Breast epithelium (tissue), 4 donors: Measurements from ENCODE around the gene POLG. TPM values are rescaled to one million over a fixed set of nuclear protein-coding genes. Genes with fewer than 3 reads are reported as not detected.

ENCODE experiments used
- DNase-seq, 2 donors: peaks; one replicate each; pipeline ENCODE4 v3.0.0-alpha.2; 2019; ENCODE audit warnings: low spot score in 2 of 2
- H3K27ac ChIP-seq, 2 donors: fragments of 200-600 bp; sonication (generic) in 1 of 2; one replicate each; pipeline ENCODE4 v1.5.1; 2016 to 2019; ENCODE audit warnings: mild to moderate bottlenecking in 1 of 2
- H3K27me3 ChIP-seq, 2 donors: fragments of 200-600 bp; sonication (generic) in 1 of 2; one replicate each; pipeline versions ENCODE4 v1.5.1 to v1.6.0; 2017 to 2019; ENCODE audit warnings: control low read depth in 1 of 2, mild to moderate bottlenecking in 1 of 2
- H3K36me3 ChIP-seq: fragments of 200-600 bp; one replicate; pipeline ENCODE4 v1.5.1; 2019
- H3K4me1 ChIP-seq, 2 donors: fragments of 200-600 bp; sonication (generic); one replicate each; pipeline ENCODE4 v1.5.1; 2016 to 2019; ENCODE audit warnings: control low read depth in 1 of 2
- H3K4me3 ChIP-seq, 3 donors: fragments of 200-600 bp; sonication (generic); 1 replicate in 2 of 3; 2 replicates in 1 of 3; pipeline ENCODE4 v1.5.1; 2016 to 2019; ENCODE audit warnings: mild to moderate bottlenecking in 3 of 3, moderate library complexity in 2 of 3
- H3K9me3 ChIP-seq, 2 donors: fragments of 200-600 bp; sonication (generic) in 1 of 2; one replicate each; pipeline ENCODE4 v1.5.1; 2016 to 2019; ENCODE audit warnings: control low read depth in 1 of 2
- CTCF ChIP-seq, 3 donors: fragments of 450-650 bp; IDR thresholded peaks; one replicate each; pipeline ENCODE4 v1.5.1; 2016 to 2017; ENCODE audit warnings: antibody characterized with exemption in 3 of 3, mild to moderate bottlenecking in 3 of 3, moderate library complexity in 3 of 3
- POLR2A ChIP-seq: fragments of 450-650 bp; IDR thresholded peaks from one replicate; pipeline ENCODE4 v1.6.1; 2016; ENCODE audit warnings: antibody characterized with exemption, mild to moderate bottlenecking, moderate library complexity
- POLR2AphosphoS5 ChIP-seq, 3 donors: sonication (generic); formaldehyde crosslinking; IDR thresholded peaks; one replicate each; pipeline ENCODE4 v1.6.1; 2017; ENCODE audit warnings: antibody characterized with exemption in 3 of 3
- intact Hi-C: fragments of 100-400 bp; cut with DNase I; formaldehyde crosslinking; loops from one replicate; pipeline ENCODE4 v1.15.1; 2023; ENCODE audit warnings: low total_unique reads
- total RNA-seq, 3 donors: library from RNA; depleted of rRNA; stranded (reverse); fragments of >200 nt; gene quantifications; one replicate each; pipeline ENCODE4 v1.1.0, GENCODE V29; 2016

Gene POLG
- total RNA-seq, 3 donors from 2014 or later = 50.6 to 59.6 (median 53.3) TPM

- TF ChIP-seq POLR2A (no peak), CTCF (IDR thresholded peaks at IDR 0.05) (no peak), POLR2AphosphoS5 (IDR thresholded peaks at IDR 0.05) (no peak)
- no peak for DNase-seq
- H3K9me3 ChIP-seq = no peaks in the 10 kb centered on the region
- intact Hi-C loops = no loop called here
- H3K27me3 ChIP-seq = no peaks in the 10 kb centered on the region
- no peak overlapping the region for H3K27ac ChIP-seq
- H3K36me3 ChIP-seq = no peaks in the 10 kb centered on the region
- no peak overlapping the region for H3K4me3 ChIP-seq
- H3K4me1 ChIP-seq = no peaks in the 10 kb centered on the region
Observed at GRCh38 chr15:89307046-89307587, 27.5 kb downstream of the POLG start.

DNA sequence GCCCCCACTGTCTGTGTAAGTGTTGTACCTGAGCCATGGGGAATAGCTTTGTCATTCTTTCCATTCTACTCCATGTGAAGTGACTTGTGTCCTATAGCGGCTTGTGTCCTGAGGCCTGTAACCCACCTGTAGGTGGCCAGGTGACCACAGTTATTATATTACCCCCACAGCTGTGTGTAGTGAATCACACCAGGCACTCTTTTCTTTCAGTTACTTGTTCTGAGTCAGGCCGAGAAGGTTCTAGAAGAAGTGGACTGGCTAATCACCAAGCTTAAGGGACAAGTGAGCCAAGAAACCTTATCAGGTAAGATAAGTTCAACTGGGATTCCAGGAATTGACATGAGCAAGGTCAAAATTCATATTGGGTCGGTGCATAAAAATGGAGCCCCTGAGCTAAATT lies 29.2 kb downstream of the POLG start:
- H3K27ac ChIP-seq = no peak overlapping the region
- H3K36me3 ChIP-seq = no peaks in the 10 kb centered on the region
- no peaks in the 10 kb centered on the region for H3K9me3 ChIP-seq
- H3K4me3 ChIP-seq = no peak overlapping the region
- no peak for TF ChIP-seq CTCF (IDR thresholded peaks at IDR 0.05)
- TF ChIP-seq POLR2AphosphoS5 (IDR thresholded peaks at IDR 0.05) = no peak
- no peak for TF ChIP-seq POLR2A
- intact Hi-C loops = no loop called here
- DNase-seq = no peak
- no peaks in the 10 kb centered on the region for H3K4me1 ChIP-seq
- no peaks in the 10 kb centered on the region for H3K27me3 ChIP-seq

DNA sequence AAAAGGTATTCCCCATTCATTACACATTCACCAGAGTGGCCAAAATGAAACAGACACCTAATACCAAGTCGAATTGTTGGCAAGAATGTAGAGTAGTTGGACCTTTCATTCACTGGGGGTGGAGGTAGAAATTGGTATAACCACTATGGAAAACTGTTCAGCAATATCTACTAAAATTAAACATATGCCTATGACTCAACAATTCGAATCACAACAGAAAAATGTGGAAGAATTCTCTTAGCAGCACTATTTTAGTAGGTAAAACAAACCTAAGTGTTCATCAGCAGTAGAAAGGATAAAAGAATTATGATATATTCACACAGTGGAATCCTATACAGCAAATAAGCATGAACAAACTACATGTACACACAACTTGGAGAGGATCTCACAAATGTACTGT lies 30.6 kb downstream of the POLG start:
- TF ChIP-seq POLR2A (no peak), CTCF (IDR thresholded peaks at IDR 0.05) (no peak), POLR2AphosphoS5 (IDR thresholded peaks at IDR 0.05) (no peak)
- Histone ChIP-seq H3K27me3 (no peaks in the 10 kb centered on the region), H3K36me3 (no peaks in the 10 kb centered on the region), H3K9me3 (no peaks in the 10 kb centered on the region), H3K4me3 (no peak overlapping the region), H3K27ac (no peak overlapping the region), H3K4me1 (no peaks in the 10 kb centered on the region)
- no peak for DNase-seq
- intact Hi-C loops = no loop called here

GRCh38 chr15:89301304-89302089 lies 33.1 kb downstream of the POLG start:
- no peaks in the 10 kb centered on the region for H3K9me3 ChIP-seq
- no peaks in the 10 kb centered on the region for H3K36me3 ChIP-seq
- intact Hi-C loops = no loop called here

More at GRCh38 chr15:89301304-89302089, 33.1 kb downstream of the POLG start:
- TF ChIP-seq POLR2AphosphoS5 (IDR thresholded peaks at IDR 0.05) = no peak
- no peak for TF ChIP-seq CTCF (IDR thresholded peaks at IDR 0.05)
- Histone ChIP-seq H3K27me3 (no peaks in the 10 kb centered on the region), H3K4me3 (no peak overlapping the region), H3K4me1 (no peaks in the 10 kb centered on the region), H3K27ac (no peak overlapping the region)
- DNase-seq = no peak
